Panc1 (cell line): ENCODE data around the gene PTTG1IP. TPM values are rescaled to one million over a fixed set of nuclear protein-coding genes. Genes with fewer than 3 reads are reported as not detected.

Experiments
- ATAC-seq: fragments of 200-7000 bp; cut with Tn5 transposase; 2 replicates; pipeline ENCODE4 v1.9.1; 2020; ENCODE audit warnings: mild to moderate bottlenecking, moderate library complexity
- BruUV-seq: library from RNA; stranded (reverse); fragments of 400-500 nt; replicated peaks from 2 replicates; lab custom pipeline; 2021; lab: Mats Ljungman, UMichigan
- CTCF ChIA-PET: fragments of 300-600 bp; sonication (Branson Sonifier 250); formaldehyde crosslinking; loops from one replicate; lab custom pipeline; 2022; ENCODE audit warnings: antibody characterized with exemption; lab: Charles Lee
- POLR2A ChIA-PET: fragments of 300-600 bp; sonication (Branson Sonifier 250); formaldehyde crosslinking; loops from one replicate; lab custom pipeline; 2022; ENCODE audit warnings: antibody characterized with exemption; lab: Charles Lee
- DNase-seq: peaks from one replicate; pipeline ENCODE4 v3.0.0-alpha.2; 2010; ENCODE audit warnings: low read depth, low spot score
- H3K27ac ChIP-seq: 2 replicates; pipeline ENCODE4 v1.5.1; 2011; ENCODE audit warnings: mild to moderate bottlenecking, low read length, inconsistent platforms
- H3K27me3 ChIP-seq: fragments of 200-500 bp; sonication (Bioruptor generic); 2 replicates; pipeline ENCODE4 v1.6.0; 2014; ENCODE audit warnings: low read length, inconsistent platforms; ENCODE audit not compliant: control insufficient read depth, insufficient read depth
- H3K36me3 ChIP-seq: fragments of 200-500 bp; sonication (Bioruptor generic); 2 replicates; pipeline ENCODE4 v1.5.1; 2014; ENCODE audit warnings: inconsistent platforms, mild to moderate bottlenecking, low read length, moderate library complexity; ENCODE audit not compliant: control insufficient read depth, insufficient read depth
- H3K4me1 ChIP-seq: 2 replicates; pipeline ENCODE4 v1.5.1; 2011; ENCODE audit warnings: inconsistent platforms, mild to moderate bottlenecking, low read length, moderate library complexity; ENCODE audit not compliant: control insufficient read depth, insufficient read depth
- H3K4me3 ChIP-seq, 2 experiments: 2 replicates each; pipeline ENCODE4 v1.5.1; 2011 to 2012; ENCODE audit warnings: low read depth in 2 of 2, low read length in 2 of 2, mild to moderate bottlenecking in 2 of 2, inconsistent platforms in 1 of 2, moderate library complexity in 1 of 2
- H3K9me3 ChIP-seq: fragments of 200-500 bp; sonication (Bioruptor generic); 2 replicates; pipeline ENCODE4 v1.5.1; 2014; ENCODE audit warnings: low read depth, mild to moderate bottlenecking, inconsistent platforms, low read length, moderate library complexity; ENCODE audit not compliant: control insufficient read depth, insufficient read depth
- CTCF ChIP-seq: fragments of 450-650 bp; IDR thresholded peaks from 2 replicates; pipeline ENCODE4 v1.5.1; 2017; ENCODE audit warnings: mild to moderate bottlenecking
- POLR2AphosphoS5 ChIP-seq: IDR thresholded peaks from 2 replicates; pipeline ENCODE4 v1.6.1; 2012; ENCODE audit warnings: mild to moderate bottlenecking, low read depth, low read length, moderate library complexity
- REST ChIP-seq, 2 experiments: IDR thresholded peaks; 2 replicates each; pipeline ENCODE4 v1.6.1; 2011 to 2012; ENCODE audit warnings: low read depth in 2 of 2, control low read depth in 1 of 2, low read length in 1 of 2, mild to moderate bottlenecking in 1 of 2, moderate library complexity in 1 of 2; ENCODE audit not compliant: insufficient read depth in 1 of 2
- SIN3A ChIP-seq: IDR thresholded peaks from 2 replicates; pipeline ENCODE4 v1.6.1; 2012; ENCODE audit warnings: low read depth, mild to moderate bottlenecking, low read length, moderate library complexity, borderline replicate concordance; ENCODE audit not compliant: insufficient read depth
- TCF7L2 ChIP-seq: IDR thresholded peaks from 2 replicates; pipeline ENCODE4 v1.6.1; 2011; ENCODE audit warnings: mild to moderate bottlenecking, low read depth, low read length, inconsistent platforms
- in situ Hi-C: cut with HindIII; loops from 2 replicates; pipeline ENCODE4 v1.10.0; 2016; ENCODE audit warnings: low sequenced_read_pairs, low pct_unique_long_range_greater_than_20kb
- intact Hi-C: fragments of 100-400 bp; cut with micrococcal nuclease; formaldehyde crosslinking; loops from one replicate; pipeline ENCODE4 v1.10.0; 2022; ENCODE audit not compliant: unreplicated experiment
- total RNA-seq: library from RNA; stranded (reverse); gene quantifications from one replicate; pipeline ENCODE4 v1.2.1, GENCODE V29; 2021; ENCODE audit not compliant: unreplicated experiment

The PTTG1IP gene
- total RNA-seq, 1 experiment from 2014 or later = 226 TPM

- Histone ChIP-seq H3K27me3 (no peaks in the 10 kb centered on the region), H3K9me3 (no peaks in the 10 kb centered on the region), H3K27ac (no peak overlapping the region), H3K4me1 (no peaks in the 10 kb centered on the region; the same call in 1 of the 2 replicates), H3K4me3 (no peak overlapping the region), H3K36me3 (no peaks in the 10 kb centered on the region)
- TF ChIP-seq TCF7L2 (no peak), SIN3A (no peak), REST (IDR thresholded peaks at IDR 0.05; ENCODE audit: insufficient read depth in 1 of 2, low read depth in 2 of 2, low read length in 1 of 2) (no peak), CTCF (no peak), POLR2AphosphoS5 (no peak)
- intact Hi-C loops = no loop called here
- ChIA-PET CTCF (no interaction called here), POLR2A (no interaction called here)
- BruUV-seq = no TSS peak
- ATAC-seq (no peak), DNase-seq (no peak)
- in situ Hi-C loops = no loop called here
Measured at GRCh38 chr21:44905728-44906090, 32.2 kb upstream of the PTTG1IP start.

GRCh38 chr21:44905016-44905727, 31.7 kb upstream of the PTTG1IP start:
- in situ Hi-C loops = no loop called here
- no peaks in the 10 kb centered on the region; the same call in 1 of the 2 replicates for H3K4me1 ChIP-seq
- intact Hi-C loops = no loop called here
- no peak for DNase-seq
- ChIA-PET POLR2A (no interaction called here), CTCF (no interaction called here)
- TF ChIP-seq POLR2AphosphoS5 = no peak
- no peak for TF ChIP-seq TCF7L2
- no peak for TF ChIP-seq SIN3A
- no peak for TF ChIP-seq CTCF
- no peak for TF ChIP-seq REST (IDR thresholded peaks at IDR 0.05; ENCODE audit: insufficient read depth in 1 of 2, low read depth in 2 of 2, low read length in 1 of 2)
- BruUV-seq = no TSS peak
- H3K27me3 ChIP-seq = no peaks in the 10 kb centered on the region
- H3K27ac ChIP-seq = no peak overlapping the region
- no peaks in the 10 kb centered on the region for H3K36me3 ChIP-seq
- ATAC-seq = no peak
- H3K4me3 ChIP-seq = no peak overlapping the region
- H3K9me3 ChIP-seq = no peaks in the 10 kb centered on the region
